CD4-positive, alpha-beta T cell treated with Interleukin-4 for 4 hours (primary cell): ENCODE results near the gene B3GAT1.

Experiments
- DNase-seq: peaks from one replicate; pipeline ENCODE4 v3.0.0-alpha.2; 2020

B3GAT1 gene

GRCh38 chr11:134371436-134372185 lies 40.4 kb downstream of the B3GAT1 start:
- DNase-seq: no peak

GRCh38 chr11:134370526-134371435 lies 41.3 kb downstream of the B3GAT1 start:
- no peak for DNase-seq

- DNase-seq: no peak
Measured at GRCh38 chr11:134369656-134370525, 42.2 kb downstream of the B3GAT1 start.

DNA sequence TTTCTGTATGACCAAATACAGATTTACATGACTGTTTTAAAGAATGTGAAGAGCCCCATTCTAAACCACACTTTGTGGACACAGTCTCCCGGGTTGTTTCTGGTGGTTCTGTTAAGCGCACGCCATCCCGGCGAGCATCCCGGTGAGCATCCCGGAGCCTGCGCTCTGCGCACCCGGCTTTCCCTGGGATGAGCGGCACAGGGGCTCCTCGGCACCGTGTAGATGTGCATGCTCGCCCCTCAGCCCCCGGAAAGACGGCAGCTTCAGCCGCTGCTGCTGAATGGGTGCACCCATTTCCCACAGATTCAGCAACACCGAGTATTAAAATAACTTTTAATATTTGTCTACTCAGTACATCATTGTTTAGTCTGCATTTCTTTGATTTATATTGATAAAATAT lies 44.3 kb downstream of the B3GAT1 start:
- DNase-seq: no peak

DNA sequence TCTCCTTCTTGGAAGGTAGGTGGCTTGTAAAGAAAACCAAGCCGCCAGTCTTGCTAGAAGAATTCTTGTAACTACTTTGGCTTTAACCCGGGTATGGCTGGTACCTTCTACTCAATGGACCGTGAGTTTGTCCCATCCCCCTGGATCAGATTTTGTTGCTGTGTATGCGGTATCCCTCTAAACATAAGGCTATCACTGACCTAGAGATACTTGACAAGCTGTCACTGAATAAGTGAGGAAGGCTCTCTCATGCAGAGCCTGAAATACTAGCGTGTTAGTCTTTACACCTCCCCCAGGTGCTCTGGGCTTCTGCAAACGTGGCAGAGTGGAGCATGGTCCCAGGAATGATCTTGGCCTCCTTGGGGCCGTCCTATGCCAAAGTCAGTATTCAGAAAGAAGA lies 45.8 kb downstream of the B3GAT1 start:
- DNase-seq: no peak

GRCh38 chr11:134365011-134365925 lies 46.8 kb downstream of the B3GAT1 start:
- DNase-seq: no peak

- DNase-seq: no peak
Measured at GRCh38 chr11:134364261-134364660, 47.8 kb downstream of the B3GAT1 start.

DNA sequence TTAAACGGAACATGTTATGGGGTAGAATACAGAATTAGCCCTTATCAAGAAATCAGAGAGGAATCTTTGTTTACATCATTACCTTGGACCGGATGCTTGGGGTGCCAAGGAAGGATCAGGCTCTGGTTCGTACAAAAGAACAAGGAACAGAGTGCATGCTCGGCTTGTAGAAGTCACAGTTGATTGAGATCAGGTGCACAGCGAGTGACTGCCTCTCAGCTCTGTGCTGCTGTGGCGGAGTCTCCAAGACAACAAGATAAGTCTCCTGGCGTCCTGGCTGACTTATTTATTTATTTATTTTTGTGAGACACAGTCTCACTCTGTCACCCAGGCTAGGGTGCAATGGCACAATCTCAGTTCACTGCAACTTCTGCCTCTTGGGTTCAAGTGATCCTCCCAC lies 48.5 kb downstream of the B3GAT1 start:
- no peak for DNase-seq

GRCh38 chr11:134363161-134363560 lies 48.9 kb downstream of the B3GAT1 start:
- no peak for DNase-seq

GRCh38 chr11:134362192-134362901 lies 49.7 kb downstream of the B3GAT1 start:
- DNase-seq: no peak

- DNase-seq: no peak
Measured at GRCh38 chr11:134361661-134362060, 50.4 kb downstream of the B3GAT1 start.

- peak; percentile 58 for DNase-seq
Measured at GRCh38 chr11:134360050-134360835, 51.8 kb downstream of the B3GAT1 start.

GRCh38 chr11:134359646-134360045 lies 52.4 kb downstream of the B3GAT1 start:
- no peak for DNase-seq

DNA sequence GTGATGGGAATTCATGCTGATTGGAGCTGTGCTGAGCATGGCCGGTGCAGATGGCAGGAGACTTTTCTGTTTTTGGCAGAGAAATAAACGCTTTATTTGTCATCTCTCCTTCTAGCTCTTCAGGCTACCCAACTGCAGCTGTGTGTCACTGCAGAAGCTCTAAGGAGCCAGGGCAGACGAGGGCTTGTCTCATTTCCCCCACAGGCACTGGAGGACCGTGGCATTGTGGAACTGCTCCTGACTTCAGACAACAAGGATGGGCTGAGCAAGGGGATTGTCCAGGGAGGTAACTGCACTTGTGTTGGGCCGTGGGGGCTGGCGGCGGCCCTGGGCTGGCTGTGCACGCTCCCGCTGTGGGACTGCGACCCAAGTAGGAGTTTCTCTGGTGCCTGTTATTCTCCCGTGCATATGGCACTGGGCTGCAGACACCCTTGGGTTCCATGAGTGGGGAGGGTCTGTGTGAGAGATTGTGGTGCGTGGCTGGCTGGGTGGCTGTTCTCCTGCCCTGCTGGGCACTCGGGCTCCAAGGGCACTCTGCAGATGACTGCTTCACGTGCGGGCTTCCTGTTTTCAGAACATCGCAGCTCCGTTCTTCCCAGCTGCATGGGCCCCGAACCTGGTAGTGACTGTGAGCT lies 53.1 kb downstream of the B3GAT1 start:
- DNase-seq: no peak

GRCh38 chr11:134358165-134358855 lies 53.7 kb downstream of the B3GAT1 start:
- DNase-seq: no peak

DNA sequence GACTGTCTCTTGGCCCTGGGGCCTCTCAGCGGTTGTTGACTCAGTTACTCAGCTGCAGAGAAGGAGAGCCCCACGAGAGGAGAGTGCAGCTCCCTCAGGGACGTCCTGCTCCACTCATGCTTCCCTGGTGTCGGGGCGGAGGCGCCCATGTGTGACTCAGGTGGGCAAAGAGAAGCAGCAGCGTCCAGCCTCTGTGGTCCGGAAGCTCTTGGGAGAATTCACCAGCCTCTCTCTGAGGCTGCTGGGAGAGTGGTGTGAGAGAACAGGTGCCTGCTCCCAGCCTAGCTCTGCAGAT lies 54.5 kb downstream of the B3GAT1 start:
- no peak for DNase-seq

DNA sequence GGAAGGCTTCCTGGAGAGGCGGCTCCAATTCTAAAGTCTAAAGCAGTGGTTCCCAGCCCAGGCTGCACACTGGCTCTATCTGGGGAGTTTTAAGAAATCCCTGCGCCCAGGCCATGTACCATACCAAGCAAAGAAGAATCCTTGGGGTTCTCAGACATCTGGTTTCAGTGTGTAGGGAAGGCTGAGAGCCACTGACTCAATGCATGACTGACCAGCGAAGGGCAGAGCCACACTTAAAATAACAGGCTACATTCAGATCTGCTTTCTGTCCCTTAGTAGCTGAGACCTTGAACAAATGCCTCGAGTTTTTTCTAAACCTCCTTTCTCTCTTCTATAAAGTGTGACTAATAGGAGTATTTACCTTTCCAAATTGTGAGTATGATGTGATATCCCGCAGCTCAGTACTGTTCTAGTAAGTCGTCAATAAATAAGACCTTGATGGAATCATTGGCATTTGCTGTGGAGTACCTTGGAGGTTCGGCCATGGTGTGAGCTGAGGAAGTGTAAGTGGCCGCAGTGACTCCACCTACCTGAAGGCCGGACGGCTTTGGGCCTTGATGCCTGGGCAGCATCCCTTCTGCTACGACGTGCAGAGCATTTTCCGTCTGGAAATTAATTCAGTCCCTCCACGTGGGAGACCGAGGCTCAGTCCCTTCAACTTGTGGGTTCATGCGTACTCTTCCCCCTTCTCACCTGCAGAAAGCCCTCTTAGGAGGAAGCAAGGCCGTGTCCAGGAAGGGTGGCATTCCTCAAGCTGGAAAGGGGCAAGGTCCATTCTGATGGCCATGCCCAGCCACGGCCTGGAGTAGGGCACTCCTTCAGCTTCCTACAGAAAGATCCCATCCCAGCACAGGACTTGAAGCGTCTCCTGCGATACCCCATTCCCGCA lies 55.1 kb downstream of the B3GAT1 start:
- no peak for DNase-seq

- no peak for DNase-seq
Measured at GRCh38 chr11:134355656-134356055, 56.4 kb downstream of the B3GAT1 start.
